ENCODE measurements around the gene SNX8.

GRCh38 chr7:2278026-2278425 lies 36.2 kb downstream of the SNX8 start:
- TF ChIP-seq CTCF (IDR thresholded peaks at IDR 0.05) (no peak), POLR2A (IDR thresholded peaks at IDR 0.05) (no peak)

Measured in lower leg skin (tissue), 3 donors.